Measurements from ENCODE around the gene TLE4. TPM values are rescaled to one million over a fixed set of nuclear protein-coding genes. Genes with fewer than 3 reads are reported as not detected.
"Not testable (repeated sequence)": the region's sequence is repeated elsewhere in the genome, so short reads cannot be mapped to it uniquely, and the experiment has no call there.

Gene TLE4
- polyA plus RNA-seq, 3 donors = 21.0 to 107 (median 21.7) TPM

- WGBS (ENCODE audit: insufficient coverage) = 100% methylated on average over 2 of the region's 13 CpGs
- peaks cover 57 to 66% of the 10 kb centered on the region in 2 donors for H3K36me3 Mint-ChIP-seq
Observed at GRCh38 chr9:79654591-79655382, 83.0 kb downstream of the TLE4 start.

DNA sequence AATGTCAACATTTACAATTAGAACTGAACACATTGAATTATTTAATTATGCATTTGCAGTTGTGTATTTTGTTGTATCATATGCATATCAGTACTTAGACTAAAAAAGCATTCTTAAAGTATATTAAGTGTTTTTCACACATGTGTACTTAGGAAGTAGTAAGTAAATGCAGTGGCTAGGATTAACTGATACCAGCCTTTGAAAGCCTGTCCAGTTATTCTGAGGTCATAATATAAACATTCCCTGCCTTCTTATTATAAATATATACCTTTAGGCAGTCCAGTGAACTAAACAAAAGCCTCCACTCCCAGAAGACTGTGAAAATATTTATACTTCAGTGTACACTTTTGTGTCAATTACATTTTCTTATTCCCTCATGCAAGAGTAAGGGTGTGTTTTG is 83.8 kb downstream of the TLE4 start:
- Histone ChIP-seq H3K9me3 (replicated peaks in 1 of 2; ENCODE audit: control insufficient read depth in 1 of 2, insufficient read depth in 1 of 2, low read length in 2 of 2) (no peaks in the 10 kb centered on the region), H3K79me2 (ENCODE audit: insufficient read depth, low read length) (peaks cover 36% of the 10 kb centered on the region), H3K9ac (ENCODE audit: insufficient read depth, low read length, poor library complexity, severe bottlenecking) (no peak overlapping the region), H3K4me1 (ENCODE audit: control insufficient read depth in 1 of 2, insufficient read depth in 2 of 2, low read length in 2 of 2) (peaks cover 12 to 18% of the 10 kb centered on the region in 2 donors), H3K27ac (ENCODE audit: low read depth in 1 of 2, low read length in 2 of 2) (no peak overlapping the region), H3K27me3 (ENCODE audit: control insufficient read depth in 2 of 2, insufficient read depth in 2 of 2, low read length in 2 of 2) (no peaks in the 10 kb centered on the region), H3K4me2 (replicated peaks; ENCODE audit: extremely low read depth, low read length, poor library complexity, severe bottlenecking) (no peak overlapping the region), H3K4me3 (replicated peaks in 1 of 3; ENCODE audit: low read depth in 2 of 3, low read length in 3 of 3) (no peak overlapping the region), H2AFZ (ENCODE audit: insufficient read depth, low read depth, low read length, poor library complexity, severe bottlenecking) (no peak overlapping the region), H4K20me1 (ENCODE audit: insufficient read depth, low read length) (peaks cover 54% of the 10 kb centered on the region), H3K36me3 (replicated peaks in 1 of 2; ENCODE audit: control insufficient read depth in 1 of 2, insufficient read depth in 2 of 2, low read length in 2 of 2) (peaks cover 59 to 80% of the 10 kb centered on the region in 2 donors)
- H3K36me3 Mint-ChIP-seq = peaks cover 64 to 70% of the 10 kb centered on the region in 2 donors
- H3K9me3 Mint-ChIP-seq = no peaks in the 10 kb centered on the region
- DNase-seq = no peak
- H3K4me1 Mint-ChIP-seq = peaks cover 14% of the 10 kb centered on the region
- H3K27ac Mint-ChIP-seq = no peak overlapping the region
- no peaks in the 10 kb centered on the region for H3K27me3 Mint-ChIP-seq (ENCODE audit: low read depth in 3 of 3)
- intact Hi-C loops (cut with micrococcal nuclease) = no loop called here
- no peak for TF ChIP-seq CTCF (IDR thresholded peaks at IDR 0.05)
- H3K4me3 Mint-ChIP-seq = no peak overlapping the region

More at GRCh38 chr9:79654591-79655382, 83.0 kb downstream of the TLE4 start:
- Histone ChIP-seq H3K4me1 (ENCODE audit: control insufficient read depth in 1 of 2, insufficient read depth in 2 of 2, low read length in 2 of 2) (peaks cover 19 to 26% of the 10 kb centered on the region in 2 donors), H3K36me3 (replicated peaks in 1 of 2; ENCODE audit: control insufficient read depth in 1 of 2, insufficient read depth in 2 of 2, low read length in 2 of 2) (peaks cover 59 to 72% of the 10 kb centered on the region in 2 donors), H4K20me1 (ENCODE audit: insufficient read depth, low read length) (peaks cover 46% of the 10 kb centered on the region), H3K79me2 (ENCODE audit: insufficient read depth, low read length) (peaks cover 37% of the 10 kb centered on the region)
- DNase-seq; H3K4me3 ChIP-seq (replicated peaks in 1 of 3; ENCODE audit: low read depth in 2 of 3, low read length in 3 of 3); H3K27ac ChIP-seq (ENCODE audit: low read depth in 1 of 2, low read length in 2 of 2); H3K9ac ChIP-seq (ENCODE audit: insufficient read depth, low read length, poor library complexity, severe bottlenecking); H3K9me3 Mint-ChIP-seq; H3K4me2 ChIP-seq (replicated peaks; ENCODE audit: extremely low read depth, low read length, poor library complexity, severe bottlenecking); H2AFZ ChIP-seq (ENCODE audit: insufficient read depth, low read depth, low read length, poor library complexity, severe bottlenecking); H3K9me3 ChIP-seq (replicated peaks in 1 of 2; ENCODE audit: control insufficient read depth in 1 of 2, insufficient read depth in 1 of 2, low read length in 2 of 2); H3K27me3 ChIP-seq (ENCODE audit: control insufficient read depth in 2 of 2, insufficient read depth in 2 of 2, low read length in 2 of 2); H3K4me3 Mint-ChIP-seq; H3K27ac Mint-ChIP-seq; H3K27me3 Mint-ChIP-seq (ENCODE audit: low read depth in 3 of 3): not testable (repeated sequence)
- intact Hi-C loops (cut with micrococcal nuclease) = loop anchor here in 1 of 2 donors (5.0 kb wide), 1 partner anchor 82 kb away; the partner anchor contains the start of gene TLE4
- peaks cover 20% of the 10 kb centered on the region for H3K4me1 Mint-ChIP-seq

Data from CD14-positive monocyte (primary cell).